ENCODE results near the gene CXCR5. TPM values are rescaled to one million over a fixed set of nuclear protein-coding genes. Genes with fewer than 3 reads are reported as not detected.

Gene CXCR5
- total RNA-seq, 2 donors from 2014 or later, result 16.9 to 20.3 TPM

DNA sequence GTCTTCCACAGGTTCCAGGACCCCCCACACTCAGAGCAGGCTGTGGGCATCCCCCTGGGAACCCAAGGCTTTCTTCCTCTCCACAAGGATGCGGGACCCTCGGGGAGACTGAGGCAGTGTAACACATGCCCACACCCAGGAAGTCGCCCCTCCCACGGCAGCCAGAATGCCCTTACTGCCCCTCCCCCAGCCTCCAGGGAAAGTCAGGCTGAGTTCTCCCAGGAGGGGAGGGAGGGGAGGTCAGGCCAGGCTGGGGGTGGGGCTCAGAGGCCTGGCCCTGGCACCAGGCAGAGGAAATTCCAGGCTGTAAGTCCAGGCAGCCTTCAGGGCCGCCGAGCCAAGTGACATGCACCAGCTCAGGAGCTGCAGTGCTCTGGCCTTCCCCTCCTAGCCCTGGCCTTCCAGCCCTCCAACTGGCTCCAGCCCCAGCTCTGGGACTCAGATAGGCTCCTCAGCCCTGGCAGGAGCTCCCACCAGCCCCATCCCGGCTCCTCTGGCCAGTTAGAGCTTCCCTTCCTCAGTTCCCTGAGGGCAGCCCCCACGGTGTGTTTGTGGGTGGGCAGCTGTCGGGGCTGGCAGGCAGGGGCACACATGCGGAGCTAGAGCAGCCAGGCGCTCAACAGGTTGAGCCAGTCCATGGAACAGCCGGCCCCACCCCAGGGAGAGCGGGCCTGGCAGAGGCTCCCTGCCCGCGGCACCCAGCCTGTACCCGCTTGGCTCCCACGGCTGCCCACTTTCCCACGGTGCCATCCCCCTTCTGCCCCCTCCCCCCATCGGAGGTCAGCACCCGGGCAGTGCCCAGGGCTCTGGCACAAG lies 38.4 kb downstream of the CXCR5 start:
- H3K4me1 Mint-ChIP-seq (ENCODE audit: low read depth), result peaks cover 79% of the 10 kb centered on the region
- peaks cover 2 to 4% of the 10 kb centered on the region in 2 donors for H3K36me3 Mint-ChIP-seq (ENCODE audit: insufficient read depth in 2 of 2)
- no peak for ATAC-seq (replicated peaks in 1 of 2)
- no peak for DNase-seq
- no peaks in the 10 kb centered on the region for H3K27me3 Mint-ChIP-seq (ENCODE audit: low read depth)
- no peak overlapping the region for H3K27ac Mint-ChIP-seq
- no peaks in the 10 kb centered on the region for H3K9me3 Mint-ChIP-seq
- peak overlapping the region; percentile 73 to 84 for H3K4me3 Mint-ChIP-seq

DNA sequence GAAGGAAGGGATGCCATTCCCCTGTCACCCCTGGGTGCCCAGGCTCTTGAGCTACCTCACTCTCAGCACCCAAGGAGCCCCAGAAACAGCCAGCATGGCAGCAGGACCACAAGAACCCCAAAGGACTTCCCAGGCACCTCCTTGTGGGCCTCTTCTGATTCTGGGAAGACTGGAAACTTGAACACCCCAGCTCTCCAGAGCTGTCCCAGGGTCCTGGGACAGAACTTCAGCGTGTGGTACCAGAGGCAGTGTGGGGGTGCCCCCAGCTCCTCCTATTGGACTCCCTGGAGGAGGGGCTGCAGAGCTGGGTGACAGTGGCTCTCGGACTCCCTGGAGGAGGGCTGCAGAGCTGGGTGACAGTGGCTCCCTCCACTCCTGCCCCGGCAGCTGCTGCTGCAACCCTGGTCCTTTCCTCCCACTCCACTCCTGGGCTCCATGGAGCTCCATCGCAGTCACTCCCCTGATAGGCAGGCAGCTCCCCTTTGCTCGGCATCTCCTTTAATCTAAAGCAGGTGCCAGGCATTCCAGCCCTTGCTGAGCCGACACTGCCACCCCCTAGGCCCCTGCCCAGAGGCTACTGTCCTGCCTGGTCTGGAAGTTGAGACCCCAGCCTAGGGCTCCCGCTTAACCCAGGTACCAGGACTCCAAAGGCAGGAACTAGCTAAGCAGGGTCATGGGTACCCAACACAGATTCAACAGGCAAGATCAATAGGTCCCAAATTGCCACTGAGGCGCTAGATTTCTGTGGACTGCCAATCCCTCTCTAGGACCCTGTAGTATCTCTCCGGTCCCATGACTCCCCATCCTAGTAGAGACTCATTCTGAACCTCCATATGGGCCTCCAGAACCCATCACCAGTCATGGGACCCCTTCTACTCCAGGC lies 39.3 kb downstream of the CXCR5 start:
- ATAC-seq (replicated peaks in 1 of 2), result no peak
- Mint-ChIP-seq H3K36me3 (ENCODE audit: insufficient read depth in 2 of 2) (peaks cover 2 to 4% of the 10 kb centered on the region in 2 donors), H3K27me3 (ENCODE audit: low read depth) (no peaks in the 10 kb centered on the region), H3K9me3 (no peaks in the 10 kb centered on the region), H3K4me3 (peak overlapping the region; percentile 73 to 84), H3K27ac (peak overlapping the region; percentile 90), H3K4me1 (ENCODE audit: low read depth) (peaks cover 79% of the 10 kb centered on the region)
- no peak for DNase-seq

DNA sequence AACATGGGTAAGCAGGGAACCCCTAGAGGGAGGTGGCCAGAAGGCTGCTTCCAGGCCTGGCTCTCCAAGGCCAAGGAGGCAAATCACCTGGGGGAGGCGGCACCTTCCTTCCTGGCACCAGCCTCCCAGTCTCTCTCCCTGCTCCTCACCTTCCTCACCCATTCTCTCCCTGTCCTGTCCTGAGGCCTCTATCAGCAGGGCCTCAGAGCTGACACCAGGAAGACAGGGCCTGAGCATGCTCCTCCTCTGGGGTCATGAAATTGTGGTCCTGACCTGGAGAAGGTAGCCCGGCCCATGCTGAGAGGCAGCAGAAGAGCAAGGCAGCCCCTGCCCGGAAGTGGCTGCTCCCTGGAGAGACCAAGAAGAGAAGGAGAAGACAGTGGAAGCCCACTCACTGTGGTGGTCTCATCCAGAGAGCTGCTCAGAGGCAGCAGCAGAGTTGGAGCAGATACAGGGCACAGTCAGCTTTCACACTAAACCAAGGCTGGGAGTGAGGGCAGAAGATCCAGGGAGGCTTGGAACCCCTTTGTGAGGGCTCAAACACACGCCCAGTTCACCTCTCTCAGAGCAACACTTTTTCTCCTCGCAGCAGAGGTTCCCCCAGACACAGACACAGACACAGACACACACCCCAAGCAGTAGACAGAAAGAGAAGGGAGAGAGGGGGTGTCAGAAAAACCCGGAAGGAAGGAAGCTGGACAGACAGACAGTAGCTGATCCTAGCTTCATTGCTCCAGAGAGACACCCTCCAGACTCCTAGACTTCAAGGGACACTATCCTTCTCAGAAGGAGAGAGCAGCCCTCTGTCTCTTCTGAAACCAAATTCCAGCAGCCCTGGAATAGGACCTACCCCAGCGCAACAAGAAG lies 40.3 kb downstream of the CXCR5 start:
- Mint-ChIP-seq H3K4me3 (peak overlapping the region; percentile 73 to 84), H3K9me3 (no peaks in the 10 kb centered on the region), H3K27ac (peak overlapping the region; percentile 90), H3K4me1 (ENCODE audit: low read depth) (peaks cover 81% of the 10 kb centered on the region), H3K36me3 (ENCODE audit: insufficient read depth in 2 of 2) (peaks cover 2 to 4% of the 10 kb centered on the region in 2 donors), H3K27me3 (ENCODE audit: low read depth) (no peaks in the 10 kb centered on the region)
- ATAC-seq (replicated peaks in 1 of 2) (no peak), DNase-seq (no peak)

DNA sequence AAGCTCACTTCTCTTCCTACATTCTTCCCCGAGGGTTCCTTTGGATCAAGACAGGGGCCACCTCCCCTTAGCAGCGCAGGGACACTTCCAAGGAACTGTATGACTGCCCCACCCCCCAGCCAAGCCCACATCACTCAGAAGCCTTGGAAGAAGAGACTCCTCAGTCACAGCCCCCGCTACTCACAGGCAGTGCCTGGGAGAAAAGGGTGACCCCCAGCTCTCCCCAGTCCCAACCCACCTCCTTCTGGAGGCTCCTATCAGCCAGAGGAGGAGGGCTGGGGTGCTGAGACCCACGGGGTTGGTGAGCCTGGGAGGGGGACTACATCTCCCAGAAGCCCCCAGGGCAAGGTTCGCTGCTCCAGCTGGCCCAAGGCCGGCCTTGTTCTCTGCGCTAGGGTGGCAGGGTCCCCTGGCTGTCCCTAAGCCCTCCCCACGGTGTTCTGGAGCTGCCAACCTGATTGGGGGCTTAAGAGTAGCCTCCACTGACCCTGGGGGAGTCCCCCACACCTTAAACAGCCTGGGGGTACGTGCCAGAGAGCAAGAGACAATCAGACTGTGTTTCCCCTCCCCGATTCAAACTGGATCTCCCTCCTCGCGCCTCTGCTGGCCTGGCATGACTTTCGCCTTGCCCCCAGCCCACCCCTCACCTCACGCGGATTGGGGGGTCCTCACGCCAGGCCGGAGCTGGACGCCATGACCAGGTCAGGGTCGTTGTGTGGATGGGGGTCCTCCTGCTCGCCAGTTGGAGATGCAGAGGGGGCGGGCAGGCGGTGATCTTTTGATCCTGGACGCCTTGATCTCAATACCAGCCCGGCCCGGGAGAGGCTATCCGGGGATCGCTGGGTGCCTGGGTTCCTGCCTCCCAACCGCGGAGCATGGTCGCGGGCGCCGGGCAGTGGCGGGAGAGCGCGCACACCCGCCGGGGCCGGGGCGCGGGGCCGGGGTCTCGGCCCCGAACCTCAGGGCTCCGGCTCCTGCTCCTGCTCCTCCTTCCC lies 41.2 kb downstream of the CXCR5 start:
- DNase-seq (peak; percentile 65 to 72), ATAC-seq (replicated peaks in 1 of 2) (no peak)
- H3K4me1 Mint-ChIP-seq (ENCODE audit: low read depth), result peaks cover 74% of the 10 kb centered on the region

DNA sequence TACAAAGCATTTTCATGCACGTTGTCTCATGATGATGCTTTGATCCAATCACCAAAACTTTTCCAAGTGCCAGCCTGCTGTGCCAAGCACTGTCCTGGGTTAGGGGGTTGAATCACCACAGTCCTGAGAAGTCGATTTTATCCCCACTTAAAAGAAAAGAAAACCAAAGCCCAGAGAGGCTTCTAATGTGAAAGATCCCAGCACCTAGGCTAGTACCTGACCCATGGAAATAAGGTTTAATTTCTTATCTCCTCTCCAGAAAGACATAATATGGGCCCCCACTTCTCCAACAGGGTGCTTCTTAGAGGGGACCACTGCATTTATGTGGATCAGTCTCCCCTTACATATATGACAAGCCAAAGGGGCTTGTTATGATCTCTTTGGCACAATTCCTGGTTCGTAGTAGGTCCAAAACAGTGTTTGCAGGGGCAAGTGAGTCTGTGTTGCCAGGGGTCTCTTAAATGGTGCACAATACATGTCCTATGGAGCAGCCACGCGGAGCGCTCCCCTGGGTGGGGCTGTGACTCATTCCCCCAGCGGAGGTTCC lies 43.9 kb downstream of the CXCR5 start:
- peak overlapping the region; percentile 91 for H3K27ac Mint-ChIP-seq
- DNase-seq, result no peak
- peaks cover 63% of the 10 kb centered on the region for H3K4me1 Mint-ChIP-seq (ENCODE audit: low read depth)
- H3K4me3 Mint-ChIP-seq, result peak overlapping the region; percentile 73 to 88
- no peaks in the 10 kb centered on the region for H3K27me3 Mint-ChIP-seq (ENCODE audit: low read depth)
- no peaks in the 10 kb centered on the region for H3K9me3 Mint-ChIP-seq
- peaks cover 2 to 4% of the 10 kb centered on the region in 2 donors for H3K36me3 Mint-ChIP-seq (ENCODE audit: insufficient read depth in 2 of 2)
- no peak for ATAC-seq (replicated peaks in 1 of 2)

More for the DNA sequence above, 41.2 kb downstream of the CXCR5 start:
- H3K36me3 Mint-ChIP-seq (ENCODE audit: insufficient read depth in 2 of 2), result peaks cover 2 to 4% of the 10 kb centered on the region in 2 donors
- H3K9me3 Mint-ChIP-seq, result no peaks in the 10 kb centered on the region
- H3K4me3 Mint-ChIP-seq, result peak overlapping the region; percentile 73 to 84
- H3K27ac Mint-ChIP-seq, result peak overlapping the region; percentile 90
- H3K27me3 Mint-ChIP-seq (ENCODE audit: low read depth), result no peaks in the 10 kb centered on the region

DNA sequence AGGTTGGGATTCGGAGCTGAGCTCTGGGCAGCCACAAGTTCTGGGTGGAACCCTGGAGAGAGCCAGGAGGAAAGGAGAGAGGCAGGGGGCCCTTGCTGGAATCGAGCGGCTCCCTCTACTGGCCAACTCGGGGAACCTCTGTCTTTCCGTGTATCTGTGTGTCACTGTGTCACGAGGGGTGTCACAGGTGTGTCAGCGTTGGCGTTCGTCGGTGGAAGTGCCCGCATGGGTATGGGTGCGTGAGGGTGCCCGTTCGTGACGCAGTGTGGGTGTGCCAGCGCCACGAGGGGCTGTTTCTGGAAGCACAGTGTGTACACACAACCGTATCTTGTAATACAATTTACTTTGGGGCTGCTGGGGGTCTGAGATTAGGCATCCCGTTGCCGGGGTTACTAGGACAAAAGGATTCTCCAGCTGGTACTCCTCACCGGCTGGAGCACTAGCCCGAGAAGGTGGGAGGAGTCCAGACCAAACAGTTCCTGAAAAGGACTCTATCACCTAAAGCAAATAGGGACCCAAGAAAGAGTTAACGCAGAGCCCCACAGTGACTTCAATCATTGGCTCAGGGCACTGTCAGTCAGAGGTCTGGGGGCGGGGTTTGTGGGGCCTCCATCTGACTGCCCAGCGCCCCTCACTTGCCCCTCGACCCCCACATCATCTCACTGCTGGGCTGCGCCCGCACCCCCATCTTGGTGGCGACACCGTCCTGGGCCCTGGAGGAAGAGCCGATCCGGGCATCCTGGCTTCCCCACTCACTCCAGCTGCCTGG lies 44.6 kb downstream of the CXCR5 start:
- Mint-ChIP-seq H3K4me1 (ENCODE audit: low read depth) (peaks cover 56% of the 10 kb centered on the region), H3K27ac (peak overlapping the region; percentile 91), H3K36me3 (ENCODE audit: insufficient read depth in 2 of 2) (peaks cover 2 to 4% of the 10 kb centered on the region in 2 donors), H3K27me3 (ENCODE audit: low read depth) (no peaks in the 10 kb centered on the region), H3K4me3 (peak overlapping the region; percentile 73 to 88), H3K9me3 (no peaks in the 10 kb centered on the region)
- peak; percentile 58 to 64 for ATAC-seq (replicated peaks in 1 of 2)
- DNase-seq, result peak; percentile 92

DNA sequence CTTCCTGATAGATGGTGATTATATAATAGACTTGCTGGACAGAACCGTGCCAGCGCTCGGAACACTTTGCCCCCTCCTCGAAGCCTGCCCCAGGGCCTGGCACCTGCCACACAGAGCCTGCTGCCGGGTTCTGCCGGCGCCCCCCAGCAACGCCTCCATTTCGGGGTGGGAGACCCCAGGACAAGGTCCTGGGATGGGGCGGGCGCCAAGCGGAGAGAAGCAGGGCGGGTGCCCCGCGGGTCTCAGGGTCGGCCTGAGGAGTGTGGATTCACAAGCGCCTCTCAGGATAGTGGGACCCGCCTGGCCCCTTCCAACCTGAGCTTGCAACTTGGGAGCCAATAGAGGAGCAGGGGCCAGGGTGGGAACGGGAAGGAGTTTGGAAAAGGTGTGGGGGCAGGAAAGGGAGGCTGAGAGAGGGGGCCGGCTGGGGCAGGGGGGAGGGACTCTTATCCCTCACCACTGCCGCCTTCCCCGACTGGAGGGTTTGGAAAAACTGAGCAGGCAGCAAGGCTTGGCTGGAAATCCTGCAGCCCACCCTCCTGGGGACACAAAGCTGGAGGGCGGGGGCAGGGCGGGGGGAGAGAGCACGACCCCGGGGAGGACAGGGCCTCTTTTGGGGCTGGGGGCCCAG lies 45.3 kb downstream of the CXCR5 start:
- H3K9me3 Mint-ChIP-seq, result no peaks in the 10 kb centered on the region
- peak overlapping the region; percentile 73 to 88 for H3K4me3 Mint-ChIP-seq
- DNase-seq, result peak in 1 of 2 donors; percentile 64
- H3K4me1 Mint-ChIP-seq (ENCODE audit: low read depth), result peaks cover 49% of the 10 kb centered on the region
- peak overlapping the region; percentile 79 for H3K27ac Mint-ChIP-seq
- peaks cover 2 to 4% of the 10 kb centered on the region in 2 donors for H3K36me3 Mint-ChIP-seq (ENCODE audit: insufficient read depth in 2 of 2)
- no peaks in the 10 kb centered on the region for H3K27me3 Mint-ChIP-seq (ENCODE audit: low read depth)
- ATAC-seq (replicated peaks in 1 of 2), result peak; percentile 1 to 5

DNA sequence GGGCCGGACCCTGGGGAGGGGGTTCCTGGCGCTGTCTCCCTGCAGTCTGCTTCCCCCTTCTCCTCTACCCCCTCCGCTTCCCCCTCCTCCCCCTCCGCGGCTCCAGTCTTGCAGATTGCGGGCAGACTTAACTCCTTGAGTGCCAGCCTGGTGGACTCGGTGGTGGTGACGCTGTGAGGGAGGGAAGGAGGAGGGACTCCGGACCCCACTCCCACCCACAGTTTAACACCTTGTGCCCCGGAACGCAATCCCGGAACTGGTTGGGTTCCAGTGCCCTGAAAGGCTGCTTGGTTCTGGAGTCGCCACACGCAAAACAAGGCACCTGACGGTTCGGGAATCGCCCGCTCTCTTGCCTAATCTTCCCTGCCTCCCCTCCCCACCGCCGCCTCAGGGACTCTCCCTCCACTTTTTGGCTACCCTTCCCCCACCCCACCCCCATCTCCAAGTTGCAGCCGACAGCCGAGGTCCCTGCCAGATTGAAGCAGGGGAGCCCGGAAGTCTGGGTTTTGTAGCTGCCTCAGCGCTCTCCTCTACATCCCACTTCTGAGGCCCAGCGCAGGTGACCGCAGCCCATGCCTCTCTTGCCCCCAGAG lies 45.9 kb downstream of the CXCR5 start:
- ATAC-seq (replicated peaks in 1 of 2) (peak; percentile 23), DNase-seq (peak; percentile 69 to 86)
- Mint-ChIP-seq H3K4me3 (peak overlapping the region; percentile 73 to 85), H3K27ac (peak overlapping the region; percentile 75), H3K36me3 (ENCODE audit: insufficient read depth in 2 of 2) (peaks cover 2 to 4% of the 10 kb centered on the region in 2 donors), H3K9me3 (no peaks in the 10 kb centered on the region), H3K4me1 (ENCODE audit: low read depth) (peaks cover 43% of the 10 kb centered on the region), H3K27me3 (ENCODE audit: low read depth) (no peaks in the 10 kb centered on the region)

DNA sequence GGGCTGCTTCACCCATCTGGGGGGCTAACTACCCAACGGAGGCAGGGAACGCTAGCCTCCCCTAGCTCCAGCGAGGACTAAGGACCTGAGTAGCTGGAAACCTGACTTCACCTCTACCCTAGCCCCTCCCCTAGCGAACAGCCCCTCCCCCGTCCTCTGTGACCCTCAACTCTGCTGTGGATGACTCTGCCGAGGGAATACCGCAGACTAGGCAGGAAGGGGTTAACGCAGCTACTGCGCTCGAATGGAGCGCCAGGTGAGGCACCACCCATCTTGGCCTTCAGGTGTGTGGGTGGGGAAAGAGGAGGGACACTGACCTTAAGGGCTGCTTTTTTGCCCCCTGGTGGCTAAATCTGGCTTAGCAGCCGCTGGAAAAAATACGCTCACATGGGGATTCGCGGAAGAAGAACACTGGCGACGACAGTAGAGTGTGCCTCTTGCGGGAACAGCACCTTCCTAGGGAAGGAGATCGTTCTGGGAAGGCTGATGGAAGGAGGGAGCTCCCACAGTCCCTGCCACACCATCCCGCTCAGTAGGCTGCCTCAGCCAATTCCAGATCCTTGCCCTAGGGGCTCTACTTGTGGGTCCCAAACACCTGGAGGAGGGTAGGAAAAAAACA lies 46.5 kb downstream of the CXCR5 start:
- ATAC-seq (replicated peaks in 1 of 2), result peak; percentile 24 to 36
- Mint-ChIP-seq H3K4me3 (peak overlapping the region; percentile 73 to 85), H3K9me3 (no peaks in the 10 kb centered on the region), H3K4me1 (ENCODE audit: low read depth) (peaks cover 42% of the 10 kb centered on the region), H3K27me3 (ENCODE audit: low read depth) (no peaks in the 10 kb centered on the region), H3K27ac (peak overlapping the region; percentile 84), H3K36me3 (ENCODE audit: insufficient read depth in 2 of 2) (peaks cover 2 to 4% of the 10 kb centered on the region in 2 donors)
- DNase-seq, result peak; percentile 91 to 92

DNA sequence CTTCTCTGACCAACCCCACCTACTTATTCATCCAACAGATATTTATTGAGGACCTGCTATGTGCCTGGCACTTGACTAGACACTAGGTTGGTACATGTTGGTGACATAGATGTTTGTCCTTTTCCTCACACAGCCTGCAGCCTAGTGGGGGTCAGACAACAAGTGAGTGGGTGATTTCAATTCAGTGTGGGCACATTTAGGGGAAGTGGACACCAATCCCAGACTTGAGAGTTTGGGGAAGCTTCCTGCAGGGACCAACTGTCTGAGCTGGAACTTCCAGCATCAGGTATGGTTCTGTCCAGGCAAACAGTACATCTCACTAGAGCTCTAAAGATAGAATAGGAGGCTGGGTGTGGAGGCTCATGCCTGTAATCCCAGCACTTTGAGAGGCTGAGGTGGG lies 47.9 kb downstream of the CXCR5 start:
- Mint-ChIP-seq H3K36me3 (ENCODE audit: insufficient read depth in 2 of 2) (no peaks in the 10 kb centered on the region), H3K27ac (no peak overlapping the region), H3K9me3 (no peaks in the 10 kb centered on the region), H3K27me3 (ENCODE audit: low read depth) (no peaks in the 10 kb centered on the region), H3K4me1 (ENCODE audit: low read depth) (peaks cover 35% of the 10 kb centered on the region), H3K4me3 (no peak overlapping the region)
- no peak for DNase-seq
- ATAC-seq (replicated peaks in 1 of 2), result no peak

Measured in activated T-cell treated with anti-CD3 and anti-CD28 coated beads, Interleukin-2, amount 50 U/mL, for 72 hours (primary cell).